NCI-H526 treated with DMSO at 0.1 percent for 48 hours (cell line): ENCODE results near the gene NISCH.
"Not testable (repeated sequence)": the region's sequence is repeated elsewhere in the genome, so short reads cannot be mapped to it uniquely, and the experiment has no call there.

Source experiments
- DNase-seq: peaks from one replicate; lab custom pipeline; 2025; lab: John Stamatoyannopoulos, UW

The NISCH gene

GRCh38 chr3:52515192-52515591 lies 59.8 kb downstream of the NISCH start:
- DNase-seq: no peak

GRCh38 chr3:52516509-52517195 lies 61.2 kb downstream of the NISCH start:
- DNase-seq: no peak

- no peak for DNase-seq
These were observed 62.7 kb downstream of the NISCH start for GRCh38 chr3:52517796-52518722.

GRCh38 chr3:52518723-52519444 lies 63.5 kb downstream of the NISCH start:
- DNase-seq: no peak

GRCh38 chr3:52519445-52520140 lies 64.2 kb downstream of the NISCH start:
- no peak for DNase-seq

GRCh38 chr3:52520141-52520667 lies 64.8 kb downstream of the NISCH start:
- DNase-seq: no peak

- DNase-seq: no peak
These were observed 65.5 kb downstream of the NISCH start for GRCh38 chr3:52520716-52521487.

- no peak for DNase-seq
These were observed 66.1 kb downstream of the NISCH start for GRCh38 chr3:52521488-52521824.

- DNase-seq: no peak
These were observed 66.7 kb downstream of the NISCH start for GRCh38 chr3:52521881-52522650.

- no peak for DNase-seq
These were observed 67.3 kb downstream of the NISCH start for GRCh38 chr3:52522651-52523251.

- DNase-seq: no peak
These were observed 68.2 kb downstream of the NISCH start for GRCh38 chr3:52523386-52524257.

- DNase-seq: no peak
These were observed 68.9 kb downstream of the NISCH start for GRCh38 chr3:52524258-52524751.

- no peak for DNase-seq
These were observed 69.6 kb downstream of the NISCH start for GRCh38 chr3:52524752-52525679.

- no peak for DNase-seq
These were observed 70.5 kb downstream of the NISCH start for GRCh38 chr3:52525680-52526561.

GRCh38 chr3:52526671-52527038 lies 71.3 kb downstream of the NISCH start:
- DNase-seq: not testable (repeated sequence)

- no peak for DNase-seq
These were observed 71.8 kb downstream of the NISCH start for GRCh38 chr3:52527039-52527731.
